Middle frontal gyrus (tissue), 1 donor: ENCODE results near the gene HERC2.

Source experiments
- DNase-seq: peaks from one replicate; pipeline ENCODE4 v3.0.0-alpha.2; 2015; ENCODE audit warnings: low spot score; ENCODE audit errors: extremely low spot score

Gene HERC2

DNA sequence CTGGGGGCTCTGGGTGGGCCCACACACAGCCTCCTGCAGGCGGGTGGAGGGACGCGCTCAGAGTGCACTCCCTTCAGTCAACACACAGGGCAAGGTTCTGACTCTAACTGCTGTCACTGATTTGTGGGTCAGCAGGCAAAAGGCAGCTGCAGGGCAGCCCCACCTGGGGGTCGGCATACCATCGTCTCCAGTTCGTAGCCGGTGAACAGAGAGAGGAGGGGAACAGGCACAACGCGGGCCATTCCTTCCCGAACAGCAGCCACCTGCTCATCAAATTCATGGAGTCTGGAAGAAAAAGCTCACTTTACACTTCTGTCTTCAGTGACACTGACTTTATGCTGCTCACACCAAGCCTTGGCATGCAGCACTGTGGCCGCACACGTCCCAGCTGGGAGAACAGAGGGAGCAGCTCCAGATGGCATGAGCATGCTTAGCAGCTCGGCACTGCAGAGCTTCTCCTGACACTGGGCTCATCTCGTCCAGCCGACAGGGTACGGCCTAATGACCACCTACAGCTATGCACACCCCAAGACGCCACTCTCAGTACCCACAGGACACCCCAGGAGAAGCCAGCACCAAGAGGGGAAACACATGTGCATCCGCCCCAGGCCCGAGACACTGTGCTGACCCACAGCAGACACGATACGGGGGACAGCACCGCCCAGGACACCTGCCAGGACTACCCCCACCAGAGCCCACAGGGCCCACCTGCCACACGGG lies 208.4 kb downstream of the HERC2 start:
- peak; percentile 36 for DNase-seq

DNA sequence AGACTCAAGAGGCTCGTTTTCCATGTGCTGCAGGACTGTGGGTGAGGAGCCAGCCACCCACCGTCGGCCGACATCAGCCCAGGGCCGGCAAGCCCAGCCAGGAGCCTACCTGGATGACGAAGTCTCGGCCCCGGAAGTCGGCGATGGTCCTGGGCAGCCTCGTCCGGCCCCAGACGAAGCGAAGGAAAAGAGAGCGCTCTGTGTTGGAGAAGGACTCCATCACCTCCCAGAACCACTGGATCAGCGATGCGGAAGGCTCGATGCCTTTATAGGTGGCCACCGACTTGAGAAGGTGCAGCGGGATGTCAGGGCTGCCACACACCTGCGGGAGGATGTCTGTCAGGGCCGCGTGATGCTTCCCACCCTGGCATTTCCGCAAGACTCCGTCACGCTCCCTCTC lies 209.0 kb downstream of the HERC2 start:
- DNase-seq: no peak

DNA sequence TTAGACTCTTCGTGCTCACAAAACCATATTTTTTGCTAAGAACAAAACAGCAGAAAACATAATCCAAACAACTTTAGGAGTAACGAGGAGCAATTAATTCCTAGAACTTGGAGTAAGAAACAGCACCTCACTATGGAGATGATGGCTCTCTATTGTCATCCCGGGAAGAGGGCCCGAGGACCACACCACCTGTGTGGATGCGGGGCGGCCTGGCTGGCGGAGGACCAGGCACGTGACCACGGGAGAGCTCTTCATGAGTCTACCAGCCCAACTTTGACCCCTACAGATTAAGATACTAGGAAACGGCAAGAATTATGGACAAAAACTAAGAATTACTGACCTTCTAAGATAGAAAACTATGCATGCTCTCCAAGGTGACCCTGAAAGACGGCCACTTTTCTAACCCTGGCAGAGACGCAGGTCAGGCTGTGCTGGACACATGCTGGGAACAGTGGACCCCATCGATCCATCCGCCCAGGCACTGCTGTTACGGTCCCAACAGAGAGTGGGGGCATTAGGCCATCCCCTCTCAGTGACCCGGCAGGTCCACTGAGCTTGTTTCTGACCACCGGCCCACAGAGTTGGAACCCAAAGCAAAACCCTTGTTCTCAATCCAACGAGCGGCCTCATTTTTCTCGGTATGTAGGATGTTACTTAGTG lies 209.7 kb downstream of the HERC2 start:
- DNase-seq: no peak

DNA sequence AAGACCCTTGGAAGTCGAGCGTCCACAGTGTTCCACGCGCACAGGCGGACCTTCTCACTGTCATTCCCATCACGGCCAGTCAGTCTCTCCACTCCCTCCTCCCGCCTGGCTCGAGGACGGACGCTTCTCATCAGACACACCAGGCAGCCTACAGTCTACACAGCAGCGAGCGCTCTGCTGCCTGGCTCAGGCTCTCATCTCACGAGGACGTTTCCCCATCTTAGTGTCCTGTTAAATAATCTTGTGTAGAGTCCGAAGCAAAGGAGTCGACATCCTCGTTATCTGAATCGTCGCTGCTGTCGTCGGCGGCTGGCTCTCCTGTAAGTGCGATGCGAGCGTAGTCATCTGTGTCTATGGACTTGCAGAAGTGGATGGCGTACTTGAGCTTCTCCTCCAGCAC lies 210.4 kb downstream of the HERC2 start:
- DNase-seq: no peak

DNA sequence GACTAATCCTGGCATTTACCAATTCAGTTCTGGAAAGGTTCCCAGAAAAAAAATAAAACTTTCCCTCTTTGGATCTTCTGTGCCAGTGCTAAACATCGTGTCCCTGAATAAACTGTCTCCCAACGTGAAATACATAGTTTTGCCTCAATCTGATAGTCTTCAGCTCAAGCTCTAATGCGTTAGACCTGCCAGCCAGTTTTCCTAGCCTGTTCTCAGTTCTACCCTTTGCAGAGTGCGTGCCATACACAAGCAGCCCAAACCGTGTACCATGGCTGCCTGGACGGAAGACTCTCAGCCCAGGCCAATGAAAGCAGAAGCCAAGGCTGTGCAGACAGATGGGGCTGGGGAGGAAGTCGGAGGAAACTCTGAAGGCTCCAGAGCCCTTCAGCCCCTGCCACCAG lies 211.5 kb downstream of the HERC2 start:
- no peak for DNase-seq

DNA sequence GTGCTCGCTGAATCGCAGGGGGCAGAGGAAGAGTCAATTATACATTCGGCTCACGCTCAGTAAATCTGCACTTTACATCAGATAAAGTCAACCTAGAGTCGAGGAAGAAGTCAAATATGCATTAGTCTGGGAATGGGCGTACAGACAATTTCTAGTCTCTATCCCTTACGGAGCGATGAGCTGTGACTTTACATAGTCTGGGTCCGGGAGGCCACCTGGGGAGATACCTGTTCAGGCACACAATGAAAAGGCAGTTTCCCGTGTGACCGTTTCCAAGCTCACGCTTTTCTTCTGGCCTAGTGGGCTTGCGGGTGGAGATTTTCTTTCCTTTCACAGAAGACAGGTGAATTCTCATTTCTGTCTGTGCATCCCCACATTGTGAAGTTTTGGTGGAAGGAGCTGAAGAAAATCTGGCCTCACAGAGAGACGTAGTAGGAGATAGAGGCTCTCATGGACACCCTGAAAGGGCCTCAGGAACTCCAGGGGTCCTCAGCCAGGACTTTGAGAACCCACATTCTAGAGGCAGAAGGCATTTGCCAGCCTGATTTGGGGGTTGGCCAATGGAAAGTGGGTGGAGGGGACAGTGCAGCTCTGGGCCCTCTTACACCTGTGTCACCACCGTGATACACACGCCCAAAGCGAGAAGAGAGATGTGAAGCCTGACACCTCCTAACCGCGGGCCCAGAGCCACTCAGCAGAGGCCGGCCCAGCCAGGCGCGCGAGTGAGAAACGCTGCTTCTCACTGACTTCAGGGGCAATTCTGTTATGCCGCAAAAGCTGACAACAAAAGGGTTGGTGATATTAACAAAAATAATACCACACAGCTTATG lies 212.1 kb downstream of the HERC2 start:
- DNase-seq: no peak

DNA sequence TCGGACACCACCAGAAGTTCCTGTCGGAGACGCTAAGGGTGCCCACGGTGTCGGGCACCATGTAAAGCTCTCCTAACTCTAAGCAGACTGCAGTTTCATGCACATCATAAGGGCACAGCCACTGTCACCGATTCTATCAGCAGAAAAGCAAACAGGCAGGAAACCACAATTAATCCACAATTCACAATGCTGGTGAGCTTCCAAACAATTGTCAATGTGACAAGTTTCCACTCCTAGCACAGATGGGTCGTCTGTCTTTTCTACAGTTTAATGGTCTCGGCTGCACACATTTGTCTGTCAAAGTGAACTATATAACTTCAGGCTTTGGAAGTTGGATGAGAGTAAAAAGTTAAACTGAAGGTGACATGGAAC lies 214.1 kb downstream of the HERC2 start:
- DNase-seq: no peak

DNA sequence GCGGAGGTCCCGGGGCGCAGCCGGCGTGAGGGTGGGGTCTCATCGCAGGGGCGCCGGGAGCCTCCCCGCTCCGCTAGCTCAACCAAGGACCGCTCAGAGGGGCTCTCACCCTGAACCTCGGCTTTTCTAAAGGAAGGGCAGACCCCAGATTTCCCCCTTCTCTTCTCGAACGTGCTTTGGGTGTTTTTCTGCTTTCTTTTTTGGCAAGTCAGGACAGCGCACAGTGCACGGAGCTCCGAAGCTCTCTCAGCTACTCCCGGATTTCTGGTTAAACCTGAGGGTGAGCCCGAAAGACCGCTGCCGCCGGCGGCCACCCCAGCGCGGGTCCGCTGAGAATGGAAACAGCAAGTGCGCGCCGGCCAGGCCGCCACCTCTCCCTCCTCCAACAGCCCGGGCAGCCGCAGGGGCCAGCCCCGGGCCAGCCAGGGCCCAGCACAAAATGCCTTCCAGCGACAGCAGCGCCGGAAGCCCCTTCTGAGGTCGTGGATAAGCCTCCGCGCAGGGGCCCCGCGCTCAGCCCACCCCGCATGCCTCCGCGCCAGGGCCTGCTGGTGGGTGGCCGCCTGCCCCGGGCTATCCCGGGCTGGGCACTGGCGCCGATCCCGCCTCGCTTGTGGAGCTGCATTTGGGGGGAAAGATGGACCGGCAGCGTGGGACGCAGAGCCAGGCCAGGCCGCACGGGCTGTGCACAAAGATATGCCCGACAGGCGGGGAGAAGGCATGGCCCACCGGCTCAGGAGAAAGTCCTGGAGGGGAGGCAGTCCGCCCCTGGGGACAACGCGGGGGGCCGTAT lies 214.7 kb downstream of the HERC2 start:
- no peak for DNase-seq

DNA sequence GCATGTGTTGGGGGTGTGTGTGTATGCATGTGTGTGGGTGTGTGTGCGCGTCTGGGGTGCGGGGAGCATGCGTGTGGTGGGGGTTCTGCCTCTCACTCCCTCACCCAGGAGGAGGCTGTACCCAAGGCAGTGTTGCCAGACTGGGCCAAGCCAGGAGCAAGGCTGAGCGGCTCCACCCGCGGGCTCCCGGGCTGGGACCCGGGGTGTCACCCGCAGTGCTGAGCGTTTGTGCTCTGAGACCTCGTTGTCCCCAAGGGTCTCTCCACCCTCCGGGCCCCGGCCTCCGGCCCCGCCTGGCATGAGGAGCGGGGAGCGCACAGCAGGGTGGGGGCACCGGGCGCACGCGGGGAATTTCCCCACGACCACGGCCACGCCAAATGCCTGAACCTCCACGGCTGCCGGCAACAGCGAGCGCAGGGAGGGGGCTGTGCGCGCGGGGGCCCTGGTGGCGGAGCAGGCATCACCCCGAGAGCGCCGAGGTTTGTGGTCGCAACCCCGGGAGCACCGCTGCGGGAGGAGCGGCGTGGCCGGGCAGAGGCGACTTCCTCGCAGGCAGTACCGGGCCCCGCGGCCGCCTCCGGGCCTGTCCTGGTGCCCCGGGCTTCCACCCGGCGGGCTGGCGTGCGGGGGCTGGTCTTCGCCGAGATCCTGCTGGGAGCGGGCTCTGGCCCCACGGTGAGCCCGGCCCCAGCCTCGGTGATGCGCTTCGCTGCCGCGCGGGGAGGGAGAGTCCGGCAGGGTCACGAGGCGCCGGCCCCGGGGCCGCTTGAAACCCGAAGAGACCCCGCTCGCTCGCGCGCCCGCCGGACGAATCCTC lies 215.5 kb downstream of the HERC2 start:
- DNase-seq: no peak

DNA sequence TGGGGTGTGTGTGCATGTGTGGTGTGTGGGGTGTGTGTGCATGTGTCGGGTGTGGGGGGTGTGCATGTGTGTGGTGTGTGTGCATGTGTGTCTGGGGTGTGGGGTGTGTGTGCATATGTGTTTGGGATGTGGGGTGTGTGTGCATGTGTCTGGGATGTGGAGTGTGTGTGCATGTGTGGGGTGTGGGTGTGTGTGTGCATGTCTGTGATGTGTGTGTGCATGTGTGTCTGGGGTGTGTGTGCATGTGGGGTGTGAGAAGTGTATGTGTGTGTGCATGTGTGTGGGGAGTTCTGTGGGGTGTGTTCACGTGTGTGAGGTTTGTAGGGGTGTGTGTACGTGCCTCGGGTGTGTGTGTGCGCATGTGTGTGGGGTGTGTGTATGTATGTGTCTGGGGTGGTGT lies 216.2 kb downstream of the HERC2 start:
- DNase-seq: no peak

DNA sequence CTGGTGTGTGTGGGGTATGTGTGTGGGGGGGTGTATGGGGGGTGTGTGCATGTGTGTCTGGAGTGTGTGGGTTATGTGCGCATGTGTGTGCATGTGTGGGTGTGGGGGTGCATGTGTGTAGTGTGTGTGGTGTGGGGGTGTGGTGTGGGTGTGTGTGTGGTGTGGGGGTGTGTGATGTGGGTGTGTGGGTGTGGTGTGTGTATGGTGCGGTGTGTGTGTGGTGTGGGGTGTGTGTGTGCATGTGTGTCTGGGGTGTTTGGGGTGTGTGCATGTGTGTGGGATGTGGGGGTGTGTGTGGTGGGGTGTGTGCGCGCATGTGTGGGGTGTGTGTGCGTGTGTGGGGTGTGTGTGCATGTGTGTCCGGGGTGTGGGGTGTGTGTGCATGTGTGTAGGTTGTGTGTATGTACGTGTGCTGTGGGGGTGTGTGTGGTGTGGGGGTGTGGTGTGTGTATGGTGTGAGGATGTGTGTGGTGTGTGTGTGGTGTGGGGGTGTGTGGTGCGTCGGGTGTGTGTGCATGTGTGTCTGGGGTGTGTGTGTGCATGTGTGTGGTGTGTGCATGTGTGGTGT lies 216.7 kb downstream of the HERC2 start:
- no peak for DNase-seq

DNA sequence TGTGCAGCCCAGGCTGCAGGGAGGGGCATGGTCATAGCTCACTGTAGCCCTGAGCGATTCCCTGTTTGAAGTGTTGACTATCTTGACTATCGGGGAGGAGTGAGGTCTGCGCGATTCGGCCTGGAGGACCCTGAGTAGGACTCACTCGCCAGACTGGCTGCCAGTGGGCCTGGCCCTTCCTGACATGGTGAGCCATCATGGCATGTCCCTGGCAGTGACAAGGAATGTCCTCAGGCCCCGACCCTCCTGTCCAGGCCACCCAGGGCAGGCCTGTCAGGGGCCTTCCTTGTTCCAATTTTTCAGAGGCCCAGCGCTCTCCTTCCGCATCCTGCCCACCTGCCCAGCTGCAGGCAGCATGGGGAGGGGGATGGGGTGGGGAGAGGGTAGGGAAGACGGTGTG lies 217.7 kb downstream of the HERC2 start:
- no peak for DNase-seq

DNA sequence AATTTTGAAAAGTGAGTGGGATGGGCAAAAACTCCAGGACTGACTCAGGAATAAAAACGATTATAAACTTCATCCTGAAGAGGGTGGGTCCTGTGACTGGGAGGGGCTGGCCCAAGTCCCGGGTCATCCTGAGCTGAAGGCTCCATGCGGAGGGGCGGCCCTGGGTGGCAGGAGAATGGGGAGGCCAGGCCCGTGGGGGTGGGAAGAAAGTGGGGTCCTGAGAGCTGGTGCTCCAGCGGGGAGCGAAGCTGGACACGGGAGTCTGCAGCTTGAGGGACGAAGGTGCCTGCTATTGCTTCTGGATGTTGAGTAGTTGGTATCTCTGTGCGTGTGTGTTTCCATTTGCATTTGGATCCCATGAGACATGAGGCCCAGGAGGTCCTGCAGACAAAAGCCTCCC lies 218.1 kb downstream of the HERC2 start:
- no peak for DNase-seq

DNA sequence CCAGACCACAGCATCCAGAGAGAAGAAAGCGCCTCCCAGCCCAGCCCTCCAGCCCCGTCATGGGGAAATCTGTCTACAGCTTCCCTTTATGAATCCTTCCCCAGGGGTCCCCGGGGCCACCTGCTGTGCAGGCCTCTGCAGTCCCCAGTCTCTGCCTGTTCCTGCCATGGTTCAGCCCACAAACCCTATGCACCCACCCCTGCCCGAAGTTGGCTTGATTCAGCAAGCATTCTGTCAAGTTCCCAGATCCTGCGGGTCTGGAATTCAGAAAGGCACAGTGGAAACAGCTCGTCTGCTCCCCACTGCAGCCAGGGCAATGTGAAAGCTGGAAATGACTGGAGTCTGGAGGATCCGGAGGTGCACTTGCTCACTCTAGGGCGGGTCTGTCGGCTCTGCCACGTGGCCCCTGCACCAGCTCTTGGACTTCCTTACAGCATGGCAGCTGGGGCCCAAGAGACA lies 220.0 kb downstream of the HERC2 start:
- DNase-seq: no peak

DNA sequence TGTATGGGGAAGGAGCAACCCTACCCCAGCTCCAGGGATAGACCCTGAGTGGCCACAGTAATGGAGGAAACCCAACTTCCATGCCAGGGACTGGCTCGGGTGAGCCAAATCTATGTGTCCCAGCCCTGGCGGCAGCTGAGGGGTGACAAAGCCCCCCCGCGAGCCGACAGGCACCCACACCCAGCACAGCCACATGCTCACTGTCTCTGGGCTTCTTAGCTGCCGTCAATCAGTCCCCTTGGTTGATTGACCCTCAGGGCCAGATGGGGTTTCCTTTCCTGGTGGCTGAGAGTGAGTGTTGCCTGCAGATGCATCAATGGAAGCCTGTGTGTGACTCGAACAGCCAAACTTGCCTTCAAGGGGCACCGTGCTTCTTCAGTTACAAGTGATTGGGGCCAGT lies 220.8 kb downstream of the HERC2 start:
- DNase-seq: no peak

DNA sequence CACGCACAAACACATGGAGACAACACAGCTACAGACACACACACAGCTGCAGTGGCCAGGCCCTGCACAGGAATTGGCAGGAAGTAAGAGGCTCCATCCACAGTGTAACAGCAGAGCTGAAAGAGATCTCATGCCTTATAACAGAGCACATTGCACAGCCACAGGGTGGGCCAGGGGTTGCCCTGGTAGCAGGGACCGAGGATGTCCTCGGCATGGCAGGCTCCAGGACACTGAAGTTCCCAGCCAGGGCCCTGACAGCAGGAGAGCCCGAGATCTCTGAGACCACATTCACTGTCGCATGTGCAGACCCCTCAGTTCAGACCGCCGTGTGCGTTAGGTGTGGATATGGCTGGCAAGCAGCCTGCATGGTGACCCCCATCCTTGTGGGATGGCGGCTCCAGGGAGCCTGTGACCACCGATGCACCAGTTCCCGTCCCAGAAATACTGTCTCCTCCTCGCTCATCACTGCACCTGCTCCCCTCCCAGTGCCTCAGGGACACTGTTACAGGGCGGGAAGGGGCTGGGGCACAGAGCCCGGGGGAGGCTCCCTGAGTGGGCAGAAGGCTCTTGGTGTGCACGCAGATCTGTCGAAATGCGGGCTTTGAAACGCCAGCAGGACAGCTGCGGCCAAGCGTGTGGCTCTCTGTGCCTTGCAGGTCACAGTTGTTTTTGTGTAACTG lies 221.3 kb downstream of the HERC2 start:
- DNase-seq: no peak

DNA sequence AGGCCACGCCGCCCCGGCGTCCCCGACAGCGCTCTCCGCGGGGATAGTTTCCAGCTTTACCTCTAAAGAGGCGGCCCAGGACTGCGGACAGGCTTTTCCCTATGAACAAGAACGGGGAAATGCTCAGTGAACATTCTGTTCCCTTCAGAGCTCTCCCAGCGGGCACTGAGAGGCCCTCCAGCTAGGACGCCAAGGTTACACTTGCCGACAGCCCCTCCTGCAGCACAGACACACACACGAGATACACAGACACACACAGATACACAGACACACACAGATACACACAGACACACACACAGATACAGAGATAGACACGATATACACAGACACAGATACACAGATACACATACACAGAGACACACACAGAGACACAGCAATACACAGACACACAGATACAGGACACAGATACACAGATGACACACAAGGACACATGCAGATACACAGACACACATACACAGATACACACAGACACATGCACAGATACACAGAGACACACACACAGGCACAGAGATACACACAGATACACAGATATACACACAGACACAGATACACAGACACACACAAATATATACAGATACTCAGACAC lies 222.3 kb downstream of the HERC2 start:
- no peak for DNase-seq

DNA sequence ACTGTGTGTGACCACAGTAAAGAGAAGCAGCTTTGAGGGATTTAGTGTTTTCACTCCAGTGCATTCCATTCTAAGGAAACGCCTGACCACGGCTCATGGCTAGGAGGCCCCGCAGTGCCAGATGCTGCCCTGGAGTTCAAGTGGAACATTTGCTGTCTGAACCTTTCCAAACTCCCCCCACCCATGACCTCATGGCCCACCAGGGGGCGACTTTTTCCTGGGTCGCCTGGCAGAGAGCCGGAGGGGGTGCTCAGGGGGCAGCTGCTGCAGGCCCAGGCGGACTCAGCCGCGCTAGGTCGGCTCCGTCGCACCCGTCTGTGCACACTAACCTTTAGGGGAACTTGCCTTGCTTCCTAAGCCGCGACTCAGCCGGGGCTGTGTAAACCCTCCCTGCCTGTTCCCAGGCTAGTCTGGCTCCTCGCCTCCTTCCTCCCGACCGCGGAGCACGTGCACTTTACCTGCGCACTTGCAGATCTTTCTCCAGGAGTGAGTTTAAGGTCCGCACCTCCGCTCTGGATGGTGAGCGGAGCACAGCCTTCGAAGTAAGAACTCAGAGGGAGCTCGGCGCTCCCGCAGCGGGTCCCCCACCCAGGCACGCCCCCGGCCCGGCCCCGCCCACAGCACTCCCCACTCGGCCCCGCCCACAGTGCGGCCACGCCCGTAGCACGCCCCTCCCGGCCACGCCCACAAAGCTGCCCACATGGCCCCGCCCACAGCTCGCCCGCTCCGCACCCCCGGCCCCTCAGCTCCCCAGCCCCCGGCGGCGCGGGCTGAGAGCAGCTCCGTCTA lies 223.0 kb downstream of the HERC2 start, which contains the start of gene OCA2:
Gene OCA2, minus strand, starts transcription at position 550 of the 789 bp plus-strand sequence. CDS start 17,441 bp downstream, outside the sequence.
- no peak for DNase-seq
